HCT116 (cell line): ENCODE measurements around the gene RDH14. TPM values are rescaled to one million over a fixed set of nuclear protein-coding genes. Genes with fewer than 3 reads are reported as not detected.

Experiments used
- ATAC-seq: fragments of 200-7000 bp; cut with Tn5 transposase; 2 replicates; pipeline ENCODE4 v1.9.1; 2020; ENCODE audit warnings: mild to moderate bottlenecking, moderate library complexity
- BruUV-seq: library from RNA; stranded (reverse); fragments of 400-500 nt; replicated peaks from 2 replicates; lab custom pipeline; 2021; lab: Mats Ljungman, UMichigan
- CTCF ChIA-PET: fragments of 300-600 bp; sonication (Branson Sonifier 250); formaldehyde crosslinking; loops from one replicate; lab custom pipeline; 2021; ENCODE audit warnings: antibody characterized with exemption; lab: Charles Lee
- POLR2A ChIA-PET: fragments of 300-600, 350-600 bp; sonication (Branson Sonifier 250); formaldehyde crosslinking; loops from one replicate; lab custom pipeline; 2021; ENCODE audit warnings: antibody characterized with exemption; lab: Charles Lee
- RAD21 ChIA-PET, 2 experiments: fragments of 300-600 bp; sonication (Branson Sonifier 250); formaldehyde crosslinking; loops; one replicate each; lab custom pipeline; 2023; ENCODE audit warnings: low total read pairs in 2 of 2; ENCODE audit not compliant: uncharacterized antibody in 2 of 2, unreplicated experiment in 2 of 2, low non-redundant PET in 1 of 2; lab: Charles Lee
- DNase-seq: peaks from one replicate; pipeline ENCODE4 v3.0.0-alpha.2; 2010; ENCODE audit warnings: low read depth, low spot score
- H2AFZ ChIP-seq: fragments of 200-600 bp; shearing (Covaris generic), sonication (generic); 2 replicates; pipeline ENCODE4 v1.6.1; 2017; ENCODE audit warnings: low read depth, mixed run types, mixed read lengths, antibody characterized with exemption, low read length; ENCODE audit not compliant: poor library complexity, severe bottlenecking
- H3K27ac ChIP-seq: 2 replicates; pipeline ENCODE4 v1.5.1; 2012; ENCODE audit warnings: low read depth, low read length
- H3K27me3 ChIP-seq: fragments of 200-600 bp; sonication (generic); 2 replicates; pipeline ENCODE4 v1.6.1; 2016; ENCODE audit warnings: mixed run types, low read length, mixed read lengths; ENCODE audit not compliant: insufficient read depth
- H3K36me3 ChIP-seq, 2 experiments: fragments of 200-500 bp in 1 of 2; fragments of 200-600 bp in 1 of 2; sonication (Bioruptor generic) in 1 of 2; sonication (generic) in 1 of 2; 2 replicates each; pipeline versions ENCODE4 v1.5.1 to v1.6.1; 2014 to 2016; ENCODE audit warnings: low read length in 2 of 2, inconsistent platforms in 1 of 2, mixed read lengths in 1 of 2, mixed run types in 1 of 2; ENCODE audit not compliant: insufficient read depth in 2 of 2, control insufficient read depth in 1 of 2
- H3K4me1 ChIP-seq, 2 experiments: fragments of 200-600 bp in 1 of 2; sonication (generic) in 1 of 2; 2 replicates each; pipeline versions ENCODE4 v1.5.1 to v1.6.1; 2012 to 2017; ENCODE audit warnings: low read length in 2 of 2, inconsistent platforms in 1 of 2, mild to moderate bottlenecking in 1 of 2, mixed read lengths in 1 of 2, mixed run types in 1 of 2, moderate library complexity in 1 of 2; ENCODE audit not compliant: insufficient read depth in 2 of 2, control insufficient read depth in 1 of 2
- H3K4me2 ChIP-seq: fragments of 200-600 bp; sonication (generic); 2 replicates; pipeline ENCODE4 v1.6.1; 2017; ENCODE audit warnings: mixed run types, low read length, mixed read lengths
- H3K4me3 ChIP-seq, 2 experiments: fragments of 200-600 bp in 1 of 2; sonication (generic) in 1 of 2; replicated peaks in 1 of 2; 2 replicates each; pipeline ENCODE4 v1.5.1; 2011 to 2016; ENCODE audit warnings: low read length in 2 of 2, control low read depth in 1 of 2, low read depth in 1 of 2, mild to moderate bottlenecking in 1 of 2, mixed read lengths in 1 of 2, mixed run types in 1 of 2
- H3K79me2 ChIP-seq: fragments of 200-600 bp; sonication (generic); 2 replicates; pipeline ENCODE4 v1.6.1; 2017; ENCODE audit warnings: mild to moderate bottlenecking, mixed run types, low read length, moderate library complexity, mixed read lengths; ENCODE audit not compliant: insufficient read depth
- H3K9ac ChIP-seq: fragments of 200-600 bp; sonication (generic); 2 replicates; pipeline ENCODE4 v1.6.1; 2016; ENCODE audit warnings: low read length, mixed read lengths
- H3K9me2 ChIP-seq: fragments of 200-600 bp; sonication (generic), shearing (Covaris generic); 2 replicates; pipeline ENCODE4 v1.6.1; 2017; ENCODE audit warnings: mixed run types, mild to moderate bottlenecking, moderate library complexity; ENCODE audit not compliant: insufficient read depth
- H3K9me3 ChIP-seq, 2 experiments: fragments of 200-500 bp in 1 of 2; fragments of 200-600 bp in 1 of 2; sonication (Bioruptor generic) in 1 of 2; sonication (generic) in 1 of 2; 2 replicates each; pipeline ENCODE4 v1.6.1; 2014 to 2017; ENCODE audit warnings: low read length in 2 of 2, mixed read lengths in 2 of 2, inconsistent platforms in 1 of 2, low read depth in 1 of 2, mild to moderate bottlenecking in 1 of 2, mixed run types in 1 of 2, moderate library complexity in 1 of 2; ENCODE audit not compliant: control insufficient read depth in 1 of 2, insufficient read depth in 1 of 2
- H4K20me1 ChIP-seq: fragments of 200-600 bp; sonication (generic), shearing (Covaris generic); 2 replicates; pipeline ENCODE4 v1.6.1; 2017; ENCODE audit warnings: mixed run types, mild to moderate bottlenecking, moderate library complexity; ENCODE audit not compliant: insufficient read depth
- CEBPB ChIP-seq: IDR thresholded peaks from 2 replicates; pipeline ENCODE4 v1.6.1; 2012; ENCODE audit warnings: low read depth
- EZH2 ChIP-seq: fragments of 200-600 bp; sonication (generic); IDR thresholded peaks from 2 replicates; pipeline ENCODE4 v1.6.1; 2017; ENCODE audit warnings: antibody characterized with exemption, mixed run types
- FOSL1 ChIP-seq: IDR thresholded peaks from 2 replicates; pipeline ENCODE4 v1.6.1; 2012; ENCODE audit warnings: low read depth
- JUND ChIP-seq: IDR thresholded peaks from 2 replicates; pipeline ENCODE4 v1.6.1; 2012
- POLR2A ChIP-seq: IDR thresholded peaks from 2 replicates; pipeline ENCODE4 v1.7.0; 2011; ENCODE audit warnings: borderline replicate concordance; ENCODE audit not compliant: insufficient read depth, insufficient read length; ENCODE audit errors: extremely low read depth
- POLR2AphosphoS5 ChIP-seq: IDR thresholded peaks from 2 replicates; pipeline ENCODE4 v1.6.1; 2011; ENCODE audit warnings: mild to moderate bottlenecking, low read depth, low read length, moderate library complexity
- SIN3A ChIP-seq: IDR thresholded peaks from 2 replicates; pipeline ENCODE4 v1.6.1; 2012; ENCODE audit warnings: low read depth
- SP1 ChIP-seq: IDR thresholded peaks from 2 replicates; pipeline ENCODE4 v1.6.1; 2012; ENCODE audit warnings: low read depth
- SRF ChIP-seq: IDR thresholded peaks from 2 replicates; pipeline ENCODE4 v1.6.1; 2012; ENCODE audit warnings: low read depth
- YY1 ChIP-seq: IDR thresholded peaks from 2 replicates; pipeline ENCODE4 v1.6.1; 2011; ENCODE audit warnings: low read length, low read depth, moderate library complexity, mild to moderate bottlenecking; ENCODE audit not compliant: insufficient replicate concordance; ENCODE audit errors: extremely low read depth
- ZFX ChIP-seq: fragments of 450-650 bp; IDR thresholded peaks from 2 replicates; pipeline ENCODE4 v1.6.1; 2017
- intact Hi-C: fragments of 100-400 bp; cut with micrococcal nuclease; formaldehyde crosslinking; loops from 2 replicates; pipeline ENCODE4 v1.10.0; 2022
- total RNA-seq: library from RNA; stranded (reverse); gene quantifications from one replicate; pipeline ENCODE4 v1.2.1, GENCODE V29; 2021; ENCODE audit not compliant: unreplicated experiment
- TF ChIP-seq, protein P1 (sequence below): IDR thresholded peaks from 2 replicates; pipeline ENCODE4 v1.6.1; 2011; ENCODE audit warnings: mild to moderate bottlenecking, low read length, moderate library complexity; ENCODE audit not compliant: insufficient replicate concordance; ENCODE audit errors: extremely low read depth
- TF ChIP-seq, protein P2 (sequence below): IDR thresholded peaks from 2 replicates; pipeline ENCODE4 v1.6.1; 2012

RDH14 gene
- total RNA-seq, 1 experiment from 2014 or later: 15.5 TPM

DNA sequence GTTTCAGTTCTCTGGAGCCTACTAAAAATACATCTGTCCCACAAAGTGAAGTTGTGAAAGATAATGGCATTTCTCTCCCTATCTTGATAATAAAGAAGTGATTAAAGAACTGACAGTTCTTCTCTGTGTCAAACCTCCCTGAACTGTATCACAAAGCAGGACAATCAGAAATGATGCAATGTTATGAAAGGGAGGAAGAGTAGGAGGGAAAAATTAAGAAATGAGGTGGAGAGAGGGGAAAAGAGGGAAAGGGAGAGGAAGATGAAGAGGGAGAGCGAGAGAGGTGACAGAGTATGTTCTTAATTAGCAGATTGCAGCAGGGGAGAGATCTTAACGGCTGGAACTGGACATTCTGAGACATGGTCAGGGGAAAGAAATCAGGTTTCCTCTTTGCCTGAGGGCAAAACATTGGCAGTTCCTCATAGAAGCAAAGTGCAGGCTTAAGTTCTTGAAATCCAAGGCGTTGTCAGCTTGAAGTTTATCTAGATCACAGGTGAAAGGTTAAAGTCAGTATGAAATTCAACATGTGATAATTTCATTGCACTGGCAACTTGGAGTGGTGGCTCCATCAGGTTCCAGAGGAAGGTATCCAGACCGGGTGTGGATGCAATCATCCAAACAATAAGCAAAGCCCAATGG lies 54.6 kb downstream of the RDH14 start:
- Histone ChIP-seq H3K4me2 (no peak overlapping the region), H2AFZ (no peak overlapping the region), H3K27me3 (peaks cover 28% of the 10 kb centered on the region), H3K4me1 (no peaks in the 10 kb centered on the region), H3K36me3 (no peaks in the 10 kb centered on the region)
- CTCF ChIA-PET: no interaction called here
- POLR2A ChIA-PET: no interaction called here
- ATAC-seq: no peak
- TF ChIP-seq SRF (no peak), CEBPB (no peak), POLR2AphosphoS5 (no peak), JUND (no peak), SIN3A (no peak), FOSL1 (no peak), YY1 (no peak), EZH2 (no peak), POLR2A (no peak), SP1 (no peak), ZFX (no peak)
- TF ChIP-seq, protein P1, sequence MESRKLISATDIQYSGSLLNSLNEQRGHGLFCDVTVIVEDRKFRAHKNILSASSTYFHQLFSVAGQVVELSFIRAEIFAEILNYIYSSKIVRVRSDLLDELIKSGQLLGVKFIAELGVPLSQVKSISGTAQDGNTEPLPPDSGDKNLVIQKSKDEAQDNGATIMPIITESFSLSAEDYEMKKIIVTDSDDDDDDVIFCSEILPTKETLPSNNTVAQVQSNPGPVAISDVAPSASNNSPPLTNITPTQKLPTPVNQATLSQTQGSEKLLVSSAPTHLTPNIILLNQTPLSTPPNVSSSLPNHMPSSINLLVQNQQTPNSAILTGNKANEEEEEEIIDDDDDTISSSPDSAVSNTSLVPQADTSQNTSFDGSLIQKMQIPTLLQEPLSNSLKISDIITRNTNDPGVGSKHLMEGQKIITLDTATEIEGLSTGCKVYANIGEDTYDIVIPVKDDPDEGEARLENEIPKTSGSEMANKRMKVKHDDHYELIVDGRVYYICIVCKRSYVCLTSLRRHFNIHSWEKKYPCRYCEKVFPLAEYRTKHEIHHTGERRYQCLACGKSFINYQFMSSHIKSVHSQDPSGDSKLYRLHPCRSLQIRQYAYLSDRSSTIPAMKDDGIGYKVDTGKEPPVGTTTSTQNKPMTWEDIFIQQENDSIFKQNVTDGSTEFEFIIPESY: no peak
- TF ChIP-seq, protein P2, sequence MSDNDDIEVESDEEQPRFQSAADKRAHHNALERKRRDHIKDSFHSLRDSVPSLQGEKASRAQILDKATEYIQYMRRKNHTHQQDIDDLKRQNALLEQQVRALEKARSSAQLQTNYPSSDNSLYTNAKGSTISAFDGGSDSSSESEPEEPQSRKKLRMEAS: no peak
- TF ChIP-seq, all 23 proteins: peak for 0
- BruUV-seq: no TSS peak
- Histone ChIP-seq H3K9me2 (no peaks in the 10 kb centered on the region), H3K9me3 (no peaks in the 10 kb centered on the region), H4K20me1 (no peaks in the 10 kb centered on the region), H3K79me2 (no peaks in the 10 kb centered on the region), H3K27ac (no peak overlapping the region), H3K9ac (no peak overlapping the region), H3K4me3 (no peak overlapping the region)
- RAD21 ChIA-PET: interaction anchor here in 1 of 2 experiments (0.7 kb wide), 1 partner anchor 293 kb away, joined by 3 read pairs; no protein-coding TSS in a partner anchor
- intact Hi-C loops: no loop called here
- DNase-seq: no peak

Other genes with a start within 250 kb of the RDH14 start
- not detected for gene NT5C1B, start 28.9 kb upstream of the RDH14 start, total RNA-seq